ENCODE results near the gene BCL11B. TPM values are rescaled to one million over a fixed set of nuclear protein-coding genes. Genes with fewer than 3 reads are reported as not detected.

BCL11B gene
- total and polyA plus RNA-seq, 5 donors from 2014 or later: 5.3 to 210 (median 5.6) TPM

- no peaks in the 10 kb centered on the region for H3K9me3 Mint-ChIP-seq
- H3K9me3 ChIP-seq (ENCODE audit: control insufficient read depth in 2 of 2, low read length in 2 of 2): no peaks in the 10 kb centered on the region
- H3K4me1 Mint-ChIP-seq: peaks cover 0 to 24% (median 17%) of the 10 kb centered on the region in 4 donors
- peaks cover 25% of the 10 kb centered on the region for H3K27me3 Mint-ChIP-seq
- no peak overlapping the region for H3K4me3 Mint-ChIP-seq
- no peaks in the 10 kb centered on the region for H3K36me3 Mint-ChIP-seq
- no peak overlapping the region for H3K27ac Mint-ChIP-seq
- no peak for ATAC-seq (ENCODE audit: low read depth in 2 of 2)
- no peak overlapping the region for H3K27ac ChIP-seq (ENCODE audit: insufficient read depth, low read length, poor library complexity, severe bottlenecking)
- no peaks in the 10 kb centered on the region for H3K27me3 ChIP-seq (ENCODE audit: control insufficient read depth, insufficient read depth, low read length)
- H3K4me3 ChIP-seq (ENCODE audit: low read depth, low read length): no peak overlapping the region
- H3K36me3 ChIP-seq (ENCODE audit: control insufficient read depth, insufficient read depth, low read length): no peaks in the 10 kb centered on the region
- DNase-seq: no peak
- peaks cover 8% of the 10 kb centered on the region for H3K4me1 ChIP-seq (ENCODE audit: control insufficient read depth, insufficient read depth, low read length, poor library complexity, severe bottlenecking)
These were observed 12.4 kb upstream of the BCL11B start for GRCh38 chr14:99284254-99285004.

- DNase-seq: no peak
- Mint-ChIP-seq H3K9me3 (no peaks in the 10 kb centered on the region), H3K27ac (no peak overlapping the region), H3K36me3 (no peaks in the 10 kb centered on the region), H3K27me3 (peaks cover 42% of the 10 kb centered on the region), H3K4me1 (peaks cover 0 to 22% (median 15%) of the 10 kb centered on the region in 4 donors), H3K4me3 (no peak overlapping the region)
- no peak overlapping the region for H3K4me3 ChIP-seq (ENCODE audit: low read depth, low read length)
- H3K27ac ChIP-seq (ENCODE audit: insufficient read depth, low read length, poor library complexity, severe bottlenecking): no peak overlapping the region
- no peaks in the 10 kb centered on the region for H3K9me3 ChIP-seq (ENCODE audit: control insufficient read depth in 2 of 2, low read length in 2 of 2)
- no peaks in the 10 kb centered on the region for H3K36me3 ChIP-seq (ENCODE audit: control insufficient read depth, insufficient read depth, low read length)
- no peaks in the 10 kb centered on the region for H3K27me3 ChIP-seq (ENCODE audit: control insufficient read depth, insufficient read depth, low read length)
- ATAC-seq (ENCODE audit: low read depth in 2 of 2): no peak
- peaks cover 6% of the 10 kb centered on the region for H3K4me1 ChIP-seq (ENCODE audit: control insufficient read depth, insufficient read depth, low read length, poor library complexity, severe bottlenecking)
These were observed 10.5 kb upstream of the BCL11B start for GRCh38 chr14:99282261-99283050.

GRCh38 chr14:99281396-99281795 lies 9.4 kb upstream of the BCL11B start:
- no peaks in the 10 kb centered on the region for H3K36me3 Mint-ChIP-seq
- Histone ChIP-seq H3K4me1 (ENCODE audit: control insufficient read depth, insufficient read depth, low read length, poor library complexity, severe bottlenecking) (no peaks in the 10 kb centered on the region), H3K36me3 (ENCODE audit: control insufficient read depth, insufficient read depth, low read length) (no peaks in the 10 kb centered on the region), H3K27ac (ENCODE audit: insufficient read depth, low read length, poor library complexity, severe bottlenecking) (no peak overlapping the region), H3K9me3 (ENCODE audit: control insufficient read depth in 2 of 2, low read length in 2 of 2) (no peaks in the 10 kb centered on the region), H3K4me3 (ENCODE audit: low read depth, low read length) (no peak overlapping the region), H3K27me3 (ENCODE audit: control insufficient read depth, insufficient read depth, low read length) (no peaks in the 10 kb centered on the region)
- no peak overlapping the region for H3K4me3 Mint-ChIP-seq
- peaks cover 50% of the 10 kb centered on the region for H3K27me3 Mint-ChIP-seq
- peaks cover 0 to 12% (median 9%) of the 10 kb centered on the region in 4 donors for H3K4me1 Mint-ChIP-seq
- DNase-seq (no peak), ATAC-seq (ENCODE audit: low read depth in 2 of 2) (no peak)
- H3K9me3 Mint-ChIP-seq: no peaks in the 10 kb centered on the region
- H3K27ac Mint-ChIP-seq: peak overlapping the region in 1 of 3 donors; percentile 57

- no peak overlapping the region for H3K4me3 Mint-ChIP-seq
- peak in 1 of 2 donors; percentile 50 for ATAC-seq (ENCODE audit: low read depth in 2 of 2)
These were observed 8.9 kb upstream of the BCL11B start for GRCh38 chr14:99280852-99281251.

GRCh38 chr14:99280066-99280731 lies 8.2 kb upstream of the BCL11B start:
- no peaks in the 10 kb centered on the region for H3K9me3 ChIP-seq (ENCODE audit: control insufficient read depth in 2 of 2, low read length in 2 of 2)
- H3K27ac ChIP-seq (ENCODE audit: insufficient read depth, low read length, poor library complexity, severe bottlenecking): no peak overlapping the region
- H3K9me3 Mint-ChIP-seq: no peaks in the 10 kb centered on the region
- H3K4me1 Mint-ChIP-seq: peaks cover 0 to 18% (median 12%) of the 10 kb centered on the region in 4 donors
- H3K36me3 ChIP-seq (ENCODE audit: control insufficient read depth, insufficient read depth, low read length): no peaks in the 10 kb centered on the region
- H3K27me3 Mint-ChIP-seq: peaks cover 55% of the 10 kb centered on the region
- H3K36me3 Mint-ChIP-seq: no peaks in the 10 kb centered on the region
- DNase-seq (no peak), ATAC-seq (ENCODE audit: low read depth in 2 of 2) (no peak)
- no peaks in the 10 kb centered on the region for H3K4me1 ChIP-seq (ENCODE audit: control insufficient read depth, insufficient read depth, low read length, poor library complexity, severe bottlenecking)
- no peak overlapping the region for H3K4me3 ChIP-seq (ENCODE audit: low read depth, low read length)
- H3K4me3 Mint-ChIP-seq: no peak overlapping the region
- H3K27me3 ChIP-seq (ENCODE audit: control insufficient read depth, insufficient read depth, low read length): no peaks in the 10 kb centered on the region
- no peak overlapping the region for H3K27ac Mint-ChIP-seq

More at GRCh38 chr14:99280852-99281251, 8.9 kb upstream of the BCL11B start:
- Histone ChIP-seq H3K36me3 (ENCODE audit: control insufficient read depth, insufficient read depth, low read length) (no peaks in the 10 kb centered on the region), H3K9me3 (ENCODE audit: control insufficient read depth in 2 of 2, low read length in 2 of 2) (no peaks in the 10 kb centered on the region), H3K4me1 (ENCODE audit: control insufficient read depth, insufficient read depth, low read length, poor library complexity, severe bottlenecking) (no peaks in the 10 kb centered on the region), H3K4me3 (ENCODE audit: low read depth, low read length) (no peak overlapping the region), H3K27ac (ENCODE audit: insufficient read depth, low read length, poor library complexity, severe bottlenecking) (no peak overlapping the region), H3K27me3 (ENCODE audit: control insufficient read depth, insufficient read depth, low read length) (no peaks in the 10 kb centered on the region)
- DNase-seq: peak in 1 of 3 donors; percentile 28
- Mint-ChIP-seq H3K27me3 (peaks cover 55% of the 10 kb centered on the region), H3K4me1 (peaks cover 0 to 12% (median 12%) of the 10 kb centered on the region in 4 donors), H3K9me3 (no peaks in the 10 kb centered on the region), H3K36me3 (no peaks in the 10 kb centered on the region), H3K27ac (peak overlapping the region in 1 of 3 donors; percentile 11)

GRCh38 chr14:99278836-99279235 lies 6.8 kb upstream of the BCL11B start:
- no peaks in the 10 kb centered on the region for H3K9me3 Mint-ChIP-seq

GRCh38 chr14:99277530-99277929 lies 5.5 kb upstream of the BCL11B start:
- H3K4me1 Mint-ChIP-seq: peaks cover 0 to 26% (median 21%) of the 10 kb centered on the region in 4 donors
- Histone ChIP-seq H3K4me1 (ENCODE audit: control insufficient read depth, insufficient read depth, low read length, poor library complexity, severe bottlenecking) (peaks cover 25% of the 10 kb centered on the region), H3K9me3 (ENCODE audit: control insufficient read depth in 2 of 2, low read length in 2 of 2) (no peaks in the 10 kb centered on the region), H3K4me3 (ENCODE audit: low read depth, low read length) (no peak overlapping the region), H3K36me3 (ENCODE audit: control insufficient read depth, insufficient read depth, low read length) (no peaks in the 10 kb centered on the region), H3K27ac (ENCODE audit: insufficient read depth, low read length, poor library complexity, severe bottlenecking) (no peak overlapping the region), H3K27me3 (ENCODE audit: control insufficient read depth, insufficient read depth, low read length) (no peaks in the 10 kb centered on the region)
- ATAC-seq (ENCODE audit: low read depth in 2 of 2): no peak
- peak overlapping the region in 1 of 3 donors; percentile 66 for H3K27ac Mint-ChIP-seq
- no peaks in the 10 kb centered on the region for H3K36me3 Mint-ChIP-seq
- peaks cover 52% of the 10 kb centered on the region for H3K27me3 Mint-ChIP-seq
- H3K4me3 Mint-ChIP-seq: peak overlapping the region in 1 of 4 donors; percentile 22
- no peak for DNase-seq
- no peaks in the 10 kb centered on the region for H3K9me3 Mint-ChIP-seq

More at GRCh38 chr14:99278836-99279235, 6.8 kb upstream of the BCL11B start:
- ATAC-seq (ENCODE audit: low read depth in 2 of 2) (no peak), DNase-seq (no peak)
- H3K36me3 Mint-ChIP-seq: no peaks in the 10 kb centered on the region
- Histone ChIP-seq H3K9me3 (ENCODE audit: control insufficient read depth in 2 of 2, low read length in 2 of 2) (no peaks in the 10 kb centered on the region), H3K27ac (ENCODE audit: insufficient read depth, low read length, poor library complexity, severe bottlenecking) (no peak overlapping the region), H3K27me3 (ENCODE audit: control insufficient read depth, insufficient read depth, low read length) (no peaks in the 10 kb centered on the region), H3K4me3 (ENCODE audit: low read depth, low read length) (no peak overlapping the region), H3K4me1 (ENCODE audit: control insufficient read depth, insufficient read depth, low read length, poor library complexity, severe bottlenecking) (peaks cover 12% of the 10 kb centered on the region), H3K36me3 (ENCODE audit: control insufficient read depth, insufficient read depth, low read length) (no peaks in the 10 kb centered on the region)
- no peak overlapping the region for H3K27ac Mint-ChIP-seq
- H3K27me3 Mint-ChIP-seq: peaks cover 56% of the 10 kb centered on the region
- peaks cover 0 to 20% (median 17%) of the 10 kb centered on the region in 4 donors for H3K4me1 Mint-ChIP-seq
- no peak overlapping the region for H3K4me3 Mint-ChIP-seq
